A172 (cell line): ENCODE measurements around the gene PPP2R2C. TPM values are rescaled to one million over a fixed set of nuclear protein-coding genes. Genes with fewer than 3 reads are reported as not detected.

Source experiments
- DNase-seq: peaks from one replicate; pipeline ENCODE4 v3.0.0-alpha.2; 2015; ENCODE audit warnings: low spot score
- total RNA-seq: library from RNA; depleted of rRNA; stranded (reverse); fragments of >200 nt; shearing (Covaris generic); gene quantifications from 2 replicates; pipeline ENCODE4 v1.2.3, GENCODE V29; 2014

PPP2R2C gene
- total RNA-seq, 1 experiment from 2014 or later: 10.6 TPM

DNA sequence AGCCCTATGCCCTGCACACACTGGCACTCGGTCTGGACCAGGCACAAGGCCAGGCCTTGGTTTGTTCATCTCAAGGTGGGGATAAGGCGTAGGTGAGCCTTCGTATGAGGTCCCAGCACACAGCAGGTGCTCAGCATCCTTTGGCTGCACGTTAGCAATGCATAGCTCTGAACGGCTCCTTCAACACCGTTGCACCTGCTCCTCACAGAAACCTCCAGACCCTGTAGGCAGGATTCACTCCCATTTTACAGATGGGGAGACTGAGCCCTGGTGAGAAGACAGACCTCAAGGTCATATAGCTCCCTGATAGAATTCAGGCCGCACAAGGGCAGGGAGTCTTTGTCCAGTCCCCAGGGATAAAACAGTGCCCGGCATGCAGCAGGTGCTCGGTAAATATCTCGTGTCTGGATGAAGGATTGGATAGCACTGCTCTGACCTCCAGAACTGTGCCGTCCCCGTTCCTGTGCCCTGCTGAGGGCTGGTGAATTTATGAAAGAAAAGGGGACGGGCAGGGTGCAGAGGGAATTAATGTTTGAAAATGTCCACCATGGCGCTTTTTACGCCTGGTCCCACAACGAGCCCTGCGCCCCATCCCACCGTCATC is 2.4 kb downstream of the PPP2R2C start:
- DNase-seq: no peak

DNA sequence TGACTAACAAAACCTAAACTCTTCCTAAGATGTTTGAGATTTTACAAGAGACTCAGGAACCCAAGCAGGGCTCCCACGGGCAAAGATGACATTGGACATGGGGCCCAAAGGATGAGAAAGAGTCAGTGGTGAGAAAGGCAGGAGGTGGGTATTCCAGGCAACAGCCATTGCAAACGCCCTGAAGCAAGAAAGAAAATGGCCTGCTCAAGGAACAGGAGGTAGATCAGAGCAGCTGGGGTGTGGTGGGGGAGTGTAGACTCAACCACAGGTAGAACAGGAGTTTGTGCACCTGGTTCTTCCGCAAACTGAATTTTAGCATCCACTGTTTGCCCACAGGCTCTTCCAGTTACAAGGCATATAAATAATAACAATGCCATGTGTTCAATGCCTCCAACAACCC is 3.3 kb downstream of the PPP2R2C start:
- DNase-seq: no peak

DNA sequence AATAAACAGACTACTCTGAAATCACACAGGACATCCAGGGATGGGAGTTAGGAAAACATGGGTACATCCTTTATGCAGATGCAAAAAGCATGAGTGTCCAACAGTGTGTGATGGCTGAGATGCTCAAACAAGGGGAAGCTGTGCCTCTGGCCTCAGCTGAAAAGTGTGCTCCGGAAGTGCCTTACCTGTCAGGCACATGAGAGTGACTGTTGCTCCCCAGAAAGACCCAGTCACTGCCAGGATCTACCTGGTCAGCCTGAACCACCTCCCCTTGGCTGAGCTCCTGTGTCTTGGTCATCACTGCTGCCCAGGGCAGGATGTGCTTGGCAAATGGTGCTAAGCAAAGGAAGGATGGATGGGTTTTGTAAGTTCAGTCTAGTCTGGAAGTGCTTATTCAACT is 4.0 kb downstream of the PPP2R2C start:
- DNase-seq: no peak

DNA sequence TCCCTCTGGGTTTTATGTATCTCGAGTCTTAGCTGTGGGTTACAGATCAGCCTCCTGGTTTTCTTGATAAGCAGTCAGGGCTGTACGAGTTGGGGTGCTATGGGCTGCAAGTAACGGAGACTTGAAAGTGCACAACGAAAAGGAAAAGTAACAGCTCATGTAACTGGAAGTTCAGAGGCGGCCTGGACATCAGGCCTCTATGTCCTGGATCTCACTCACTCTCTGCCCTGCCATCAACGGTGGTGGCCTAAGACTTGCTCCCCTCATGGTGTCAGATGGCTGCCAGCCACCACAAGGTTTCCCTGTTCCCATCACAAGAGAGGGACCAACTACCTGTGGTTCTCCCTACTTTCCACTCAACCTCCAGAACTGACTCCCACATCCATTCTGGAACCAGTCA is 4.8 kb downstream of the PPP2R2C start:
- no peak for DNase-seq

DNA sequence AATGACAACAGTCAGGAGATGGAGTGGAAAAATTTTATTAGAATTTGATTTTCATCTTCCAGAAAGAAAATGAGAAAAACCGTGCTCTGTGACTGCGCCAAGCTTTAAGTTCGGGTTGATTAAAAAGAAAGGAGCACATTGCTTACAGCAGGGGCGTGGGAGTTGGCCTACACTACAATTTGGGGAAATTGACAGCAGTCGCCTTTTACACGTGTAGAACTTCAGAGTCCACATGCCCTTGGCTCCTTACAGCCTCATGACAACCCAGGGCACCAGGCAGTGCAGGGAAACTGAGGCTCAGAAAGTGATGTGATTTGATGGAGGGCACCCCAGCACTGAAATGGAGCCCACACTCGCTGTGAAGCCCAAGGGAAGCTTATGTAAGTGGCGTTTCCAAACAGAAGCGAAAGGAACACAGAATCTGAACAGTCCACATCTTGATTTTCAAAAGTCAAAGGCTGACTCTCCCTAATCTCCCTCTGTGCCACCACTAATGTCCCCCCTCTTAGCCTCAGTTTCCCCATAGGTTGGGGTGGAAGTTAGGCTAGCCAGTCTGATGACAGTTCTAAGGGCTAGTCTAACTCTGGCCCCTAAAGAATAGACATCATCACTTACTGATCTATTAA is 5.5 kb downstream of the PPP2R2C start:
- DNase-seq: no peak

DNA sequence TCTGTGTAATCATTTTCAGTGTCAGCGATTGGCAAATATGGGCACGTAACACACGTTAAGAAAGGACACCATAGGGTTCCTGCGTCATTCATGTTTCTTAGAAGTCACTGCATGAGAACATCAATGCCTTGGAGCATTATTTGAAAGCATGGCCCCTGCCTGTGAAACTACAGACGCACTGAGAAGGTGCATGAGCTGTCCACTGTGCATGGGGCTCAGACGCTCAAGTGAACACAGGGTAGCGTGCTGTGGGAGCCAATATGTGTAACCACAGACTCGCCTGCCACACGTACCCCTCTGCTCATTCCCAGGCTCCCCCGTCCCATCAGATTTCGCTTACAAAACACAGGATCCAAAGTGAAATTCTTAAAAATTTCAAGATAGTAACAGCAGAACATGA is 6.5 kb downstream of the PPP2R2C start:
- DNase-seq: no peak

DNA sequence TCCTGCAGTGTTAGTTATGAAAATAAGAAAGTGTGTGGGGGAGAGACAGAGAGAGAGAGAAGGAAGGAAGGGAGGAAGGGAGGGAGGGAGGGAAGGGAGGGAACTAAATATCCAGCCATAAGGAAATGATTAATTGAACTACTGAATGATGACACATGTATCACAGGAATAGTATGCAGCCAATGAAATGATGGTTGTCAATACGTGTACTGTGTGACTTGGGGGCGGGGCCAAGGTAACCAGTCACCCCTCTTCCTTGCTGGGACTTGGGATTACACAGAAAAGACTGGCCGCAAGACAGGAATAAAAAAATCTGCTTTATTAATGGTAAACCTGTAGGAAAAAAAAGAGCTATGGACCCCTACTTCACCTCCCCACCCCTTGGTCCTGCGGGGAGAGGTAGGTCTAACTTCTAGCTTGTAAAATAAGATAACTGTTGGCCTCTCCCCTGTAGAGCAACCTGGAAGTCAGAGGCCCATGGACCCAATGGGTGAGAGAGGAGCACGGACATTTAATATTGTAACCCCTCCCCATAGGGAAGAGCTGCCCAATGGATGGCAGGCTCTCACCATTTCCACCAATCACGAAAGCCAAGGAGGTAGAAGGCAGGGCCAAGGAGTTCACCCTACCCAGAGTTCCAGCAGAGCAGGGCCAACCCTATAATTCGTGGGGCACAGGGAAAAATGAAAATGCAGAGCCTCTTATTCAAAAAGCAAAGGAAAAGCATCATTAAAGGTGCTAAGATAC is 7.4 kb downstream of the PPP2R2C start:
- DNase-seq: no peak

DNA sequence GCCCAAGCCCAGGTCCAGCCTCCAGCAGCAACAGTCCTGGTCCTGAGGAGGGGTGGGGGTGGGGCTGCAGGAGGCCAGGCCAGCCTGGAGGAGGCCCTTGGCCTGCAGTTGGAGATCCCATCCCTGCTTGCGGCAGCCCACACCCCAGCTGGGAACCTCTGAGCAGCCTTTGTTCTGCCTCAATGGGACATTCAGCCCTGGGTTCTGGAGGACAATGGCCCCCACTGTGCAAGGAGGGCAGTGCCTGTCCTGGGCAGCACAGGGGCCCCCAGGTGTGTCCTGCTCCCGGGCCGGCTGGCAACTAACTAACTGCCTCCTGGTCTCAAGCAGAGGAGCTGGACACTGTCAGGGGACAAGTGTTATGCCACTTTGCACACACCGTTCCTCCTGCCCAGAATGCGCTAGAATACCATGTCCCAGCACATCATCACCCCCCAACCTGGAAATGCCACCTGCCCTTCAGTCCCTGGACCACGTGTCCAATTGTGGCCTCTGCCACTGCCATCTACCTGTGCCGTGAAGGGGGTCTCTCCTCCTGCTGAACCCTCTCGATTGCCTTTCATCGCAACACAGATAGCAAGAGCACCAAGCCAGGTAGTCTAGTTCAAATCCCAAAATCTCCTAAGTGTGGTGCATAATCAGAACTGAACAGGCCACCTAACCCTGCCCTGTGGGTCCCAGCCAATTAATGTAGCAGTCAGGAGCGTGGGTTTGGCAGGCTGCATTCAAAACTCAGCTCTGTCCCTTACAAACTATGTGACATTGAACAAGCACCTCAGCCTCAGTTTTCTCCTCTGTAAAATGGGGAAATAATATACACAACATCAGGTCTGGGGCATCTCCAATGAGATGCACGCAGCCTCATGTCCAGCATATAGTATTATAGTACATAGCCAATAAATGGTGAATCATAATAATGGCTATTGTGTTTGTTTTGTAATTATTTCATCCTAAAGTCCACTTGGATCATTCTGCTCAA is 8.8 kb downstream of the PPP2R2C start:
- no peak for DNase-seq

DNA sequence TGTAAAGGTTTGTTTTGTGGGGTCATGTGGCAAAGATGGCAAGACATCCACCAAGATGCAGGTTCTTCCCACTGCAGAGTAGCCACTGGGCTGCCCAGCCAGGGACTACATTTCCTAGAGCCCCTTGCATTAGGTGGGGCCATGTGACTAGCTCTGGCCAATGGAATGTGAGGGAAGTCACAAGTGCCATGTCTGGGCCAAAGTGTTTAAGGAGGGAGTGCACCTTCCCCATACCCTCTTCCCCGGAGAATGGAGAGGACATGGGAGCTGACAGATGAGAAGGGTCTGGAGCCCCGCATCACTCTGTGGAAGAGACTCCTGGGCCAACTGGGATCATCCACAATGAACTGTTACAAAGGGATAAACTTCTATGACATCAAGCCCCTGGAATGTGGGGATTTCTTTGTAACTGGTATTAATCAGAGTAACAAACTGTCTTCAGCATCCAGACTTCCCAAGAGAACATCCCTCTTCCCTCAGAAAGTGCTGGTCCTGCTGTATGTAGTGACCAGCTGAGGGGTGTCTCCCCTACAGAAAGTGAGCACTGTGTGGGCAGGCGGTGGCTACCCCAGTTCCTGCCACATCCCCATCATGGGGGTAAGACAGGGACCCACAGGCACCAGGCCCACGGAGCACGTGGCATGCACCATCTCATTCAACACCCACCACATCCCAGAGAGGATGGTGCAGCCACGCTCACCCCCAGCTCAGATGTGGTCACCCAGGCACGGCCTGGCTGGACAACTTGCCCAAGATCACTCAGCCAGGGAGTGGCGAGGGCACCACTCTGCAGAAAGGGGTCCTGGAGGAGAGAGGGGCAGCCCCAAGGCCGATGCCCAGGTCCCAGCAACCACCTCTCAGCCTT is 10.9 kb downstream of the PPP2R2C start:
- peak; percentile 54 for DNase-seq

DNA sequence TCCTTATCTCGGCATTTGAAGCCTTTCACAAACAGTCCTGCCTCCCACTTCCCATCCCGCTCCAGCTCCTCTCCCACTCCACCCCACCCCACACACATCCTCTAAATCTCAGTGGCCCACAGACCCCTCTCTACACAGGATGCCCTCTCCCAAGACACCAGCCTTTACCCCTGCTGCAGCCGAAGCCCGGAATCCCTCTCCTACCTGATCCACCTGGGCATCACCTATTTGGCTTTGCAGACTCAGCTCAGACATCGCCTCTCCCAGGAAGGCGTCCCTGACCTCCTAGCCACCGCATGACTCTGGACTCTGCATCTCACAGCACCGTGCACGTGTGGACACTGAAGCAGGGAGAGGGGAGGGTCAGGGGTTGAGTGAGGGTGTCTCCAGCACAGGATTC is 11.5 kb downstream of the PPP2R2C start:
- no peak for DNase-seq

DNA sequence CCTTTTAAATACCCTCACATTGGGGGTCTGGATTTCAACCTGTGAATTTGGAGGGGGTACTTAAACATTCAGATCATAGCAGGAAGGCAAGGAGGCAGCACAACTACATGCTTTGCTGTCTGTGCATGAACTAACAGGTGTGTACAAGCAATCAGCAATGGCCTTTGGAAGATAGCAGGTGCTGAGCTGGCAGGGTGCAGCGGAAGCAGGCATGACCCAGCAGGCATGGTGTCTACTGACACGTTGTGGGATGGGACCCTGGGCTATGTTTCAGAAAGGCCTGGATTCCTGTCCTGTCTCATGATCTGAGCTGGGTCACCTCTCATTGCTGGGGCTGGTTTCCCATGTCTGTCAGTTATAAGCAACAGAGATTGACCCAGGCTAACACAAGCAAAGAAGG is 13.9 kb downstream of the PPP2R2C start:
- DNase-seq: no peak

DNA sequence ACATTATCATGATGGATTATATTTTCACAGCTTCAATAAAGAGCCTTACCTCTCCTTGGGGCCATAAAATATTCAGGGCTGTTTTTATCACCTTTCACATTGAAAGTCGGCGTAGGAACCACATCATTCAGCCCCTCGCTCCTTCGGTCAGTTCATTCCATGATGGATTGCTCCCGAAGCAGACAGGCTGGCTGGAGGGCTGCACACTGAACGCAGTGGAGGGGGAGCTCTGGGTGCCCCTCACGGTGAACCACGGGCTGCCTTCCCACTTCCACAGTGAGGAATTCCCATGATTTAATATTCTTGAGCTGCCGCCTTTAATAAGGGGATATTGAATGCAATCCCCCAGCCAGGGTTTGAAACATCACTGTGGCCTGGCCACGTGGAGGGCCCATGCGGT is 16.0 kb downstream of the PPP2R2C start:
- DNase-seq: no peak

DNA sequence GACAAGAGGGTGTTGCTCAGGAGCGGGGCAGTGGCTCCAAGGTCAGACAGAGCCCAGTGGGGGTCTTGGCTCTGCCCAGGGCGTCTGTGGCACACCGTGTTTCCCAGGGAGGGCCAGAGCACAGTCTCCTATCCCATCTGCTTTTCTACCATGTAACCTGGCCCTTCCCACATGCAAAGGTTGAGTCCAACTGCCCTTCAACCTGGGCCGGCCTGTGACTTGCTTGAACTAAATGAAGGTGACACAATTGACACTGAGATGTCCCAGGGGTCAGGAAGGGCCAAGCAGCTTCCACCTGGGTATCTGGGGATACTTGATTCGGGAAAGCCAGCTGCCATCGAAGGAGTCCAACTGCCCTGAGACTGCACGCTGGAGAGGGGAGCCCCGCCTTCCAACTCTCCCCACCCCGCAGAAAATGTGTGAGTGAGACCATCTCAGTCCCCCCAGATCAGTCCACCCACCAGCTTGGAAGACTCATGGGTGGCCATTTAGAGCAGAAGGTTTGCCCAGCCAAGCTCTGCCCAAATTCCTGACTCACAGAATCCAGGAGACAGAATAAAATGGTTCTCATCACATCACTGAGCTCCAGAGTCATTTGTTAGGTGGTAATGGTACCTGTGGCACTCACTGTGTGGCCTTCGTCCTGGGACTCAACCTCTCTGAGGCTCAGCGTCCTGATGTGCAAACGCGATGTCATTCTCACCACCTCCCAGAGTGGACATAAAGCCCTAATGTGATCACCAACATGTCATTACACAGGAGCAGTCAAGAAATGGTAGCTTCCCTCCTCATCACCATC is 18.1 kb downstream of the PPP2R2C start:
- no peak for DNase-seq

DNA sequence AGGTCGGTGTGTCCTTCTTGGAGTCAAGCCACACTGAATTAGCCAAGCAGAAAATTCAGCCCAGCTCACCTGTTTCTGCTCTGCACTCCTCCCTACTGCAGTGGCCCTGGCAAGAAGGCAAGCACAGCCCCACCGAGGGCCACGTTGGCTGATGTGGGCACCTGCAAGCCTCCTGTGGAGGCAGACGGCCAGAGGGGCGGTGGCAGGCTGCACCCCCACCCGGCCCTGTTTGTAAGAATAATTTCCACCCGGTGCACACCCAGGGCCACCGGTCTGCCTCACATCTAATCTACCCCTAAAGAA is 18.8 kb downstream of the PPP2R2C start:
- no peak for DNase-seq

DNA sequence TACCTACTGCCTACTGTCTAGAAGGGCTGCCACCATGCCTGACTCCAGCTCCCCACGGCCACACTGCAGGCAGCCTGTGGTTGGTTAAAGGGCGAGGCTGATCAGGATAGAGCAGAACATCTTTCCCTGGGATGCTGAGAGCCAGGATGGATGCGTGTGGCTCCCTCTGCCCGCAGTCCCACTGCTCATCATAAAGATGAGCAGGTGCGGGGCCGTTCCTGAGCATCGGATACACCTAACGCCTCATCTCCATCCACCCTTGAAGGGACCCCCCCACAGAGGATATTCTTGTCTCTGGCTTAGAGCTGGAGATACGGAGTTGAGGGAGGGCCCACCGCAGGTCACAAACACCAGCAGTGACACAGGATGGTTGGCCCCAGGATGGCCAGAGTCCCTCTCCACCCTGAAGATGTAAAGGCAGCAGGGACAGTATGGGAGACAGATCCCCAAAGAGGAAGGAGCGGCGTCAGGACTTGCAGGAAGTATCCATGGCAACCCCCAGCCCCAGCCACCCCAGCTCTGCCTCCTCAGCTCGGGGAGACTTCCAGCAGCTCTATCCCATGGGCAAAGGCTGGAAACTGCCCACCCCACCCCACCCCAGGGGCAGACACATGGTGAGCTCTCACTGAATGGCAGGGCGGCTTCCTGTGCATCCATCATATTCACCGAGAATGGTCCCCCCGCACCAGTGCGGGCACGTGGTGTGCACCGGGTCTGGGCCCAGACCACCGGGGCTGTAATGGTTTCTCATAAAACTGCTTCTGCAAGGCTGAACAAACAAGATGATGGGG is 19.3 kb downstream of the PPP2R2C start:
- no peak for DNase-seq

DNA sequence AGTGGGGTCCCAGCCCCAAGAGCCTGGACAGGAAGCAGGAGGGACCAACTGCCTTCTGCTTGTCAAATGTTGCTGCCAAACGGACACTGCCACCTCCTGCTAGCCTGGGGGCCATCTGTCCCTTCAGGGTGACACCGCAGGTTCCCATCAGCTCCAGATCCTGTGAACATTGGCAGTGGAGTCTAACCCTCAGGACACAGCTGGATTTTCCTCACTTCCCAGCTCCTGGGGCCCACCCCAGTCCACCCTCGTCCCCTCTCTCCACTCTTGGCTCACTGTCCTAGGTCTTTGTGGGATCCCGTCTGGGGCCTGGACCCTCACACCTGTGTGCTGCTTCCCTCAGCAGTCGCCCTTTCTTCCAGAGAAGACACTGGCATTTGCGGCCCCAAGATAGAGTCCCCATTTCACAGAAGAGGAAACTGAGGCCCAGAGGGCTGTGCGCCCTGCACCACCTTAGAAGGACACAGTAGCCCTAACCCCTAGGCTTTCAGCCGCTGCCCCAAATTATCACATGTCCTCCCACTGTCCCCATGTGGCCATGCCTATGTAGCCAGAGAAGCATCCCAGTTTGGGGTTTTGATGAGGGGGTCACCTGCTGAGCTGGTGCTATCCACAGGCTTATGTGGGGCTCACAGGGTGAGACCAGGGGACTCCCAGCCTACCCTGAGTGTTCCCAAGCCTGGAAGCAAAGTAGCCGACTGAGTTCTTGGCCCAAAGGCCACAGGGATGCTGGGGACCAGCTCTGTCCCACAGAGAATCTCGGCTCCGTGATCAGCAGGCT is 20.1 kb downstream of the PPP2R2C start:
- DNase-seq: no peak

DNA sequence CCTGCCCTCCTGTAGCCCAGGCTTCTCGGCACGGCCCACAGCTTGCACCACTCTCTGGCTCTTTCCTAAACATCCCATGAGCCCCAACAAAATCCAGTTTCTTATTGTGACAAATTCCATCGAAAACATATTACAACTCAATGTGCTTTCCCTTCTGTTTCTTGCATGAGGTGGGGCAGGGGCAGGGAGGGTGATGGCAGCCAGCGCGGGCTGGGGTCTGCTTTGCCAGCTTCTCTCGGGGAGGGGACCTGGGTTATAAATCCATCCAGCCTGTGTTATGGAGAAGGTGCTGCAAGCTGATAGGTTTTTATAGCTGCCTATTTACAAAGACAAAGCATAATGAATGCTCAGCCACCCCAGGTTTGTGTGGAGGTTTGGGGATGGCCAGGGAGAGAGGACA is 21.1 kb downstream of the PPP2R2C start:
- no peak for DNase-seq

DNA sequence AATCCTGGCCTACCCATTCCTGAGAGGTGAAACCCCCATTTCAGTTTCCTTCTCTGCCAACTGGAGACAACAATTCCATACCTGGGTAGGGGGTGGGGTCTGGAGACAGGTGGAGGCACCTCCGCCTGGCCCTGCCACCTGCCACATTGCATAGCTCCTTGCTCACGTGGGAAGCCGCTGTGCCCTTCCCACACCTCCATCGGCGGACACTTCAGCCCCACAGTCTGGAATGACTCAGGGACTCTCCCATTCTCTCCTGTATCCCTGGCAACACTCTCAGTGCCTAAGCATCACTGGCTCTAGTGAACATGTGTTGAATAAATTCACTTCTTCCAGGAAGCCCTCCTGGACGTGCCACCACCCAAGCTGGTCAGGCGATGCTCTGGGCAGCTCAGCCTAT is 21.7 kb downstream of the PPP2R2C start:
- no peak for DNase-seq
